ENCODE results near the gene GLB1L2.

The GLB1L2 gene

DNA sequence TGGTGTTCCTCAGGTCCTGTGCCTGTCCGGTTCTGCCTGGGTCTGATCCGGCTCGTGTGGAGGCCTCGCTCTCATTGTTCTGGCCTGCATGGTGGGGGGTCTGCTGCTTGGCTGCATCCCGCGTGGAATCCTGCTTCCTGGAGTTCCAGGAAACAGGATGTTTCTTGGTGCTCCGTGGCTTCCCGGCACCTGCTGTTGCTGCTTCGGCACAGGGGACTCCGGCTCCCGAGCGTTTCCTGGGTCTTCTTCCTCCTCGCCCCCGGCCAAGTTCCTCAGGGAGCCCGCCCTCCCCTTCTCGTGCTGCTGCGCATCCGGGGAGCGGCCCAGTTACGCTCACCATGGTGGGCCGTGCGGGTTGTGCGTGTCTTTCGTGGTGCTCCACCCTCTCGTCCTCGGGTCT lies 29.9 kb downstream of the GLB1L2 start:
- no peaks in the 10 kb centered on the region for H4K20me1 ChIP-seq (ENCODE audit: insufficient read depth, low read length)
- H3K4me2 ChIP-seq (ENCODE audit: low read length), result no peak overlapping the region
- no peak overlapping the region for H3K27ac ChIP-seq (ENCODE audit: low read depth, low read length, poor library complexity, severe bottlenecking)

DNA sequence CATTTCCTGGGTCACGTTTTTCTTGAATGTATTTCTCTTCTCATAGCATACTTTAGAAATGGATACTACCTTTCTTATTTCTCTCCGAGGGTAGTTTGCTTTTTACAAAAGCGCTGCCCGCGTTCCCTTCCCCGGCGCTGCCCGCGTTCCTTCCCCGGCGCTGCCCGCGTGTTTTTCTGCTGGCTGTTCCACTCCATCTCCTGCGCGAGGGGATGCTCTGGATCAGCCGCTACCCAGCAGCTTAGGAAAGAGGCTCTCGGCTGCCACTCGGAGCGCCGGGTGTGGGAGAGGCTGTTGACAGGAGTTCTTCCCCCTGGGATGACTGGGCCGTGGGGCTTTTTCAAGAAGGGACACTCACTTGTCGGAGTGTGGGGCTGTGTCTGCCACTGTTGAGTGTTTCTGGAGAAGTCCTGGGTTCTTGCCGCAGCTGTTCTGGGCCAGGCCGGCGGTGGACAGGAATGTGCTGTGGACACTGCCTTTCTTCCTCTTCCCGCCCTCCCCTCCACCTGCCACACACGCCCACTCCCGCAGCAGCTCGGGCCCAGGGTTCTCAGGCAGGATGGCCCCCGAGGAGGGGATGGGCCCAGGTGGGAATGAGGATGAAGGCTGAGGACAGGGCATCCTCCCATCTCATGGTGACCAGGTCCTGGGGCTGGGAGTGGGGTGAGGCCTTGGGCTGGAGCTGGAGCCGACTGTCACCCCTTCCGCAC lies 30.6 kb downstream of the GLB1L2 start:
- no peak overlapping the region for H3K4me3 ChIP-seq (ENCODE audit: low read depth, low read length, poor library complexity, severe bottlenecking)
- no peaks in the 10 kb centered on the region for H3K9me2 ChIP-seq (ENCODE audit: low read depth, low read length)
- no peaks in the 10 kb centered on the region for H3F3A ChIP-seq (ENCODE audit: insufficient read depth, low read length)
- no peaks in the 10 kb centered on the region for H4K20me1 ChIP-seq (ENCODE audit: insufficient read depth, low read length)
- H3K4me2 ChIP-seq (ENCODE audit: low read length), result no peak overlapping the region
- H2AFZ ChIP-seq (ENCODE audit: low read length), result no peak overlapping the region
- no peaks in the 10 kb centered on the region for H3K36me3 ChIP-seq (ENCODE audit: insufficient read depth, low read length)
- no peaks in the 10 kb centered on the region for H3K79me2 ChIP-seq (ENCODE audit: insufficient read depth, low read length)
- H3K4me1 ChIP-seq (ENCODE audit: insufficient read depth, low read length, severe bottlenecking), result no peaks in the 10 kb centered on the region
- H3K27me3 ChIP-seq (ENCODE audit: insufficient read depth, low read length), result no peaks in the 10 kb centered on the region
- H3K9me3 ChIP-seq (ENCODE audit: low read length), result no peaks in the 10 kb centered on the region
- no peak overlapping the region for H3K27ac ChIP-seq (ENCODE audit: low read depth, low read length, poor library complexity, severe bottlenecking)
- H3K9ac ChIP-seq (ENCODE audit: low read length), result no peak overlapping the region
- TF ChIP-seq, protein P1, sequence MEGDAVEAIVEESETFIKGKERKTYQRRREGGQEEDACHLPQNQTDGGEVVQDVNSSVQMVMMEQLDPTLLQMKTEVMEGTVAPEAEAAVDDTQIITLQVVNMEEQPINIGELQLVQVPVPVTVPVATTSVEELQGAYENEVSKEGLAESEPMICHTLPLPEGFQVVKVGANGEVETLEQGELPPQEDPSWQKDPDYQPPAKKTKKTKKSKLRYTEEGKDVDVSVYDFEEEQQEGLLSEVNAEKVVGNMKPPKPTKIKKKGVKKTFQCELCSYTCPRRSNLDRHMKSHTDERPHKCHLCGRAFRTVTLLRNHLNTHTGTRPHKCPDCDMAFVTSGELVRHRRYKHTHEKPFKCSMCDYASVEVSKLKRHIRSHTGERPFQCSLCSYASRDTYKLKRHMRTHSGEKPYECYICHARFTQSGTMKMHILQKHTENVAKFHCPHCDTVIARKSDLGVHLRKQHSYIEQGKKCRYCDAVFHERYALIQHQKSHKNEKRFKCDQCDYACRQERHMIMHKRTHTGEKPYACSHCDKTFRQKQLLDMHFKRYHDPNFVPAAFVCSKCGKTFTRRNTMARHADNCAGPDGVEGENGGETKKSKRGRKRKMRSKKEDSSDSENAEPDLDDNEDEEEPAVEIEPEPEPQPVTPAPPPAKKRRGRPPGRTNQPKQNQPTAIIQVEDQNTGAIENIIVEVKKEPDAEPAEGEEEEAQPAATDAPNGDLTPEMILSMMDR (IDR thresholded peaks at IDR 0.05; ENCODE audit: low read length), result no peak
- no peak for TF ChIP-seq EZH2 (IDR thresholded peaks at IDR 0.05; ENCODE audit: borderline replicate concordance, low read length)

More for the DNA sequence above, 29.9 kb downstream of the GLB1L2 start:
- TF ChIP-seq EZH2 (IDR thresholded peaks at IDR 0.05; ENCODE audit: borderline replicate concordance, low read length), result no peak
- TF ChIP-seq, protein P1 (IDR thresholded peaks at IDR 0.05; ENCODE audit: low read length), result no peak
- Histone ChIP-seq H3K4me1 (ENCODE audit: insufficient read depth, low read length, severe bottlenecking) (no peaks in the 10 kb centered on the region), H3K79me2 (ENCODE audit: insufficient read depth, low read length) (no peaks in the 10 kb centered on the region), H3K36me3 (ENCODE audit: insufficient read depth, low read length) (no peaks in the 10 kb centered on the region), H3K9me2 (ENCODE audit: low read depth, low read length) (no peaks in the 10 kb centered on the region), H3K9me3 (ENCODE audit: low read length) (no peaks in the 10 kb centered on the region), H3F3A (ENCODE audit: insufficient read depth, low read length) (no peaks in the 10 kb centered on the region), H3K9ac (ENCODE audit: low read length) (no peak overlapping the region), H2AFZ (ENCODE audit: low read length) (no peak overlapping the region), H3K27me3 (ENCODE audit: insufficient read depth, low read length) (no peaks in the 10 kb centered on the region), H3K4me3 (ENCODE audit: low read depth, low read length, poor library complexity, severe bottlenecking) (no peak overlapping the region)

DNA sequence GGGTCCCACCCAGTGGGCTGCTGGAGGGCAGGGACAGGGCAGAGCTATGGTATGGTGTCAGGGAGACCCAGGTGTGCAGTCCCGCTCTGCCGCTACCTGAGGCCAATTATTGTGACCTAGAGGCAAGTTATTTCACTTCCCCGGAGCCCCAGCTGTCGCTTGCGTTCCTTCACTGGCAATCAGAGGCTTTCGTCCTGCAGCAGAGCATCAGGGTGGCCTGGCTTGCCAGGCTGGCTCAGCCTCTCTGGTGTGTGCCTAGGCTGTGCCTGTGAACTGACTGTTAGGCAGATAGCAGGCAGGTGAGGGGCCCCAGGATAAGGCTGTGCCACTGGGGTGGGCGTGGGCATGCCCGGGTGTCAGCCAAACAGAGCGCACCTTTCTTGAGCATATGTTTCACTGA lies 31.4 kb downstream of the GLB1L2 start:
- Histone ChIP-seq H3K4me2 (ENCODE audit: low read length) (no peak overlapping the region), H3F3A (ENCODE audit: insufficient read depth, low read length) (no peaks in the 10 kb centered on the region), H3K27ac (ENCODE audit: low read depth, low read length, poor library complexity, severe bottlenecking) (no peak overlapping the region), H3K9me3 (ENCODE audit: low read length) (no peaks in the 10 kb centered on the region), H3K4me3 (ENCODE audit: low read depth, low read length, poor library complexity, severe bottlenecking) (no peak overlapping the region), H2AFZ (ENCODE audit: low read length) (no peak overlapping the region), H3K79me2 (ENCODE audit: insufficient read depth, low read length) (no peaks in the 10 kb centered on the region), H3K4me1 (ENCODE audit: insufficient read depth, low read length, severe bottlenecking) (no peaks in the 10 kb centered on the region), H3K9ac (ENCODE audit: low read length) (no peak overlapping the region), H3K27me3 (ENCODE audit: insufficient read depth, low read length) (no peaks in the 10 kb centered on the region), H4K20me1 (ENCODE audit: insufficient read depth, low read length) (no peaks in the 10 kb centered on the region), H3K36me3 (ENCODE audit: insufficient read depth, low read length) (no peaks in the 10 kb centered on the region), H3K9me2 (ENCODE audit: low read depth, low read length) (no peaks in the 10 kb centered on the region)
- TF ChIP-seq EZH2 (IDR thresholded peaks at IDR 0.05; ENCODE audit: borderline replicate concordance, low read length), result no peak
- TF ChIP-seq, protein P1 (IDR thresholded peaks at IDR 0.05; ENCODE audit: low read length), result no peak
